Left hindlimb (tissue), 1 donor: ENCODE results near the gene GET3.
"Not testable (repeated sequence)": the region's sequence is repeated elsewhere in the genome, so short reads cannot be mapped to it uniquely, and the experiment has no call there.

ENCODE experiments used
- DNase-seq: peaks from one replicate; pipeline ENCODE4 v3.0.0-alpha.2; 2018

Gene GET3

DNA sequence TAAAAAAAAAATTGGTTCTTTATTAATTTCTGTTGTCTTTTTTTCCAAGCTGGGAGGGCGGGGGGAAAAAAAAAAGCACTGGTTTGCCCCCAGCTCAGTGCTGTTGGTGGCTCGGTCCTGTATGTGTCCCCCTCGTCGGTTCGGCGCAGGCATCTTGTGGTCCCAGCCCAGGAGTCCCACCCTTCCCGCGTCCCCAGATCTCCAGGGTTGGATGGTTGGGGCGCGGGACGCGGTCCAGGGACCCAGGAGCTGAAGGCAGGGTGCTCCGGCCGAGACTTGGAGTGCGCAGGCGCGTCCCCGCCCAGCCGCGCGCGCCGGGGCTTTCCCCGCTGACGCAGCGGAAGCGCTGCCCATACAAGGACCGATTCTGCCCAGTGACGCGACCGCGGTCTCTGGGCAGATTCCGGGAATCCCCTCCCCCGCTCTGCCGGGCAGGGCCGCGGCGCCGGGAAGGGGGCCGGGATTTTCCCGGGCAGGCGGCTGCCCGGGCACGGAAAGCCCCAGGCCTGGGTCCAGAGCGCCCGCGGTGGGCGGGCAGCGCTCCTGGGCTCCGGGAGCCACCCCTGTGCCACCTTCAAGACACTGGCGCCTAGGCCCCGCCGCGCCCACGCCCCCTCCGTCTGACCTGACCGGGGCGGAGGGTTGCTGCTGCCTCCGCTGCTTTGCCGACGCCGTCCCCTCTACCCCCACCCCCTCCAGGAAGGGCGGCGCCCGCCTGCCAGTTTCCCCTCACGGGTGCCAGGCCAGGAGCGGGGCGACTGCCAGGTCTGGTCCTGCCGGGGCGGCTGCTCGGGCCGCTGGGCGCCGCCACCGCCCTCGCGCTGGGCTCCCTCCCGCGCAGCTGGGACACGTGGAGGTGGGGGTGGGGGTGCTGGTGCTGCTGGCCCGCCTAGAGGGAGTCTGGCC, 56.2 kb downstream of the GET3 start:
- DNase-seq: peak; percentile 96

DNA sequence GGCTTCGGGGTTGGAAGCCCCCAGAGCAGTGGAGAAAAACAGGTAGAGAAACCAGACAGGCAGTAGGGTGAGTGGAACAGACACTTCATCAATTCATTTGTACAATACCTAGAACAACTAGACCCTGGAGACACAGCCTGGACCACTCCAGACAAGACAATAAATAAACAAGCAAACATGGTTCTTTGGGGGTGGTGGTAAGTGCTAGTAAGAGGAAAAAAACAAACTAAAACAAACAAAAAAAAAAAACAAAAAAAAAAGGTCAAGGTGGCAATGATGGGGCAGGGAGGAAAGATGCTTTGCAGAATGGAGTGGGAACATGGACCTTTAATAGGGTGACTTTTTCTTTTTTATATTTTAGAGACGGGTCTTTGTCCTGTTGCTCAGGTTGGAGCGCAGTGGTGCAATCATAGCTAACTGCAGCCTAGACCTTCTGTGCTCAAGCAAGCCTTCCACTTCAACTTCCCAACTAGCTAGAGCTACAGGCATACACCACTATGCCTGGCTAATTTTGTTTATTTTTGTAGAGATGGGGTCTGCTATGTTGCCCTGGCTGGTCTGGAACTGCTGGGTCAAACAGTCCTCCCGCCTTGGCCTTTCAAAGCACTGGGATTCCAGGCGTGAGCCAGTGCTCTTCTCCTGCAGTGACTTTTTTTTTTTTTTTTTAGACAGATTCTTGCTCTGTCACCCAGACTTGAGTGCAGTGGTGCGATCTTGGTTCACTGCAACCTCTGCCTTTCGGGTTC, 57.1 kb downstream of the GET3 start:
- DNase-seq: no peak

DNA sequence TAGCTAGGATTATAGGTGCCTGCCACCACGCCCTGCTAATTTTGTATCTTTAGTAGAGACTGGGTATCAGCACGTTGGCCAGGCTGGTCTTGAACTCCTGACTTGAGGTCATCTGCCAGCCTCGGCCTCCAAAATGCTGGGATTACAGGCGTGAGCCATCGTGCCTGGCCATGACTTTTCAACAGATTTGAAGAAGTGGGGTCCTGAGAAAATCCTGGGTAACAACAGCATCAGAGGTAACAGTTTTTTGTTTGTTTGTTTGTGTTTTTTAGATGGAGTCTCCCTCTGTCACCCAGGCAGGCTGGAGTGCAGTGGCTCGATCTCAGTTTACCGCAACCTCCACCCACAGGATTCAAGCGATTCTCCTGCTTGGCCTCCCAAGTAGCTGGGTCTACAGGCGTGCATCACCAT, 57.7 kb downstream of the GET3 start:
- no peak for DNase-seq

DNA sequence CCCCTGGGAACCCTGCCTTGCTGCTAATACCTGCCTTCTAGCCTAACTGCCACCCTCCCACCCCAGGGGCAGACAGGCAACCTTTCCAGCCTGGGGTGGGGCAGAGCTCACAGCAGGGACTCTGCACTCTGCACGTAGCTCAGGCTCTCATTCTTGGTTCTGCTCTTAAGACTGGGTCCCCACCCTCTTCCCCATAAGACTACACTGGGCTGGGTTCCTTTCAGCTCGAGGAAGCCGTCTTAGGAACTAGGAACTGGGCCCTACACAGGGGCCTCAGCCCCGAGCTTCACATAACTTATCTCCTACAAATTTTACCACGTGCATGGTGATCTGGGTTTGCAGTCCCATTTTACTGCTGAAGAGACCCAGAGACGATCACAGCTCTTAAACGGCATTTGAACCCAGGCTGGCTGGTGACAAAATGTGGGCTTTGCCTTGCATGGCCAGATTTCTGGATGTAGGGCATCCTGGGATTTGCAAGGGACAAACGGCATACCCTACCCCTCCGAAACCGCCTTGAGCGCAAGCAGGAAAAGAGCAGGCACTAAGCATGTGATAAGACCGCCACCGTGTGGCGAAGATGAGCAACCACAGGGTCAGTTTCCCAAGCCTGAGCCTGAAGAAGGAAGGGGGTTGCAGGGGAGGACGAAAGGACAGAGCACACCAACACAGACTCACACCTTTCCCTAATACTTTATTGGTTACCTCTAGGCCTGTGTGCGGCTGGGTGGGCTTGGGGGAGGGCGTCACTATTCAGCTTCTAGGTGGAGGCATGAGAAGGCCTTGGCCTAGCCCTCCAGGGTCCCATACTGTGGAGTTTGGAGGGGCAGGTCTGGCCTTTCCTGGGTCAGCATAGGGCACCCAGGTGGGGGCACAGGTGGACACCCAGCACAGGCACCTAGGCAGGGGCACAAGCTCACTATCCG, 59.1 kb downstream of the GET3 start:
- peak; percentile 85 for DNase-seq

DNA sequence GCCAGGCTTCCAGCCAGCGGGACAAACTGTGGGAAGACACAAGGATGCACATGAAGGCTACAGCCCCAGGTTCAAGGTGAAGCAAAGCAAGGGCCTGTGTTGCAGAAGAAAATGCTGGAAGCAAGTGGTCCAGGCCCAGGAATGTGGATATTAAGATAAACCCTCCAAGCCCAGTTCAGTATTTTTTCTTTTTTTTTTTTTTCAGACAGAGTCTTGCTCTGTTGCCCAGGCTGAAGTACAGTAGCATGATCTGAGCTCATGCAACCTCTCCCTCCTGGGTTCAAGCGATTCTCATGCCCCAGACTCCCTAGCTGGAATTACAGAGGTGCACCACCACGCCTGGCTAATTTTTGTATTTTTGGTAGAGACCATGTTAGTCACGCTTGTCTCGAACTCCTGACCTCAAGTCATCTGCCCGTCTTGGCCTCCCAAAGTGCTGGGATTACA, 59.9 kb downstream of the GET3 start:
- no peak for DNase-seq

DNA sequence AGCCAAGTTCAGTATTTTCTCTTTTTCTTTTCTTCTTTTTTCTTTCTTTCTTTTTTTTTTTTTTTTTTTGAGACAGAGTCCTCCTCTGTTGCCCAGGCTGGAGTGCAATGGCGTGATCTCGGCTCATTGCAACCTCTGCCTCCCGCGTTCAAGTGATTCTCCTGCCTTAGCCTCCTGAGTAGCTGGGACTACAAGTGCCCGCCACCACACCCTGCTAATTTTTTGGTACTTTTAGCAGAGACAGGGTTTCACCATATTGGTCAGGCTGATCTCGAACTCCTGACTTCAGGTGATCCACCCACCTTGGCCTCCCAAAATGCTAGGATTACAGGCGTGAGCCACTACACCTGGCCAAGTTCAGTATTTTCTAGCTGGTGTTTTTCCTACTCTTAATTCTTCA, 60.3 kb downstream of the GET3 start:
- DNase-seq: not testable (repeated sequence)
